Suprapubic skin (tissue), 4 donors: ENCODE data around the gene TSACC.

Experiments
- POLR2A ChIP-seq, 2 donors: fragments of 450-650 bp; IDR thresholded peaks; one replicate each; pipeline ENCODE4 v1.6.1; 2017; ENCODE audit warnings: antibody characterized with exemption in 2 of 2, mild to moderate bottlenecking in 2 of 2, moderate library complexity in 2 of 2
- POLR2AphosphoS5 ChIP-seq, 3 donors: sonication (generic); formaldehyde crosslinking; IDR thresholded peaks; one replicate each; pipeline ENCODE4 v1.6.1; 2017; ENCODE audit warnings: antibody characterized with exemption in 3 of 3

DNA sequence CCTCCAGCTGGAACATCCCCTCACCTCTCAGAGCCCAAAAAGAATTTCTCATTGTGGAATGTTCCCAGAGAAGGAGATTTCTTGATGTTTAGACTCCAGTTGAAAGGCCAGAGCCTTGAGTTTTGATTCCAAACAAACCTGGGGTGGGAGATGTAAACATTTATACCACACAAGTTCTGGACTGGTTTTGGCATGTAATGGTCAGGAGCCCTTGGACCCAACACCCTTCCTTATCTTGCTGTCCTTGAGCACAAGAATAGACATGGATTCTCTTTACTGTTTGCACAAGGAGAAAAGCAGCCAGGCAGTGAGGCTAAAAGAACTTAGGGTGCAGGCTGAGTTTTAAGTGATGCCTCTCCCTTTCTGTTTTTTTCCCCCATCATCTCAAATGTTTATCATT is 35.2 kb downstream of the TSACC start:
- TF ChIP-seq POLR2AphosphoS5 (IDR thresholded peaks at IDR 0.05) (no peak), POLR2A (IDR thresholded peaks at IDR 0.05) (no peak)
